ENCODE measurements around the gene TUBGCP3. TPM values are rescaled to one million over a fixed set of nuclear protein-coding genes. Genes with fewer than 3 reads are reported as not detected.

The TUBGCP3 gene
- total RNA-seq, 1 donor from 2014 or later: 17.2 TPM

DNA sequence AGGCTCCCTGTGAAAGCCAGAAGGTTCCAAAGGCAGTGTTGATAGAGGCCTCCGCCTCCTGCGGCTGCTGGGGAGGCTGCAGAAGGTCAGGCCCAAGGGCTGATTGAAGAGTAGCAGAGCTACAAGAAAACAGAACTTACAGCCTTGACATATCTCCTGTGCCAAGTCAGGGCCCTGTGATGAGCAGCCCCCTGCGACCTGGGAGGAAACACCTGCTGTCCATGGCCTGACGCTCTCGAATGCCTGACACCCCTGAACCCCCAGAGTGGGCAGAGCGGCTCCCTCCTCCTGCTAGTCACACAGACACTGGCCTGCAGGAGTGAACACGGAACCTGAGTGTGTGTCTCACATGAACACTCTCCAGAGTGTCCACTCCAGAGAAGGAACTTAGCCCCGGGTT lies 38.2 kb upstream of the TUBGCP3 start:
- no peak overlapping the region for H3K9ac ChIP-seq (ENCODE audit: low read depth in 1 of 3, low read length in 3 of 3)
- H3K4me3 ChIP-seq (ENCODE audit: low read length in 3 of 3): no peak overlapping the region
- no peaks in the 10 kb centered on the region for H3K36me3 ChIP-seq (ENCODE audit: control insufficient read depth in 3 of 3, insufficient read depth in 3 of 3, low read length in 3 of 3)
- H3K27ac ChIP-seq (ENCODE audit: low read depth, low read length): no peak overlapping the region
- no peaks in the 10 kb centered on the region for H3K4me1 ChIP-seq (ENCODE audit: control insufficient read depth in 3 of 3, insufficient read depth in 3 of 3, low read length in 3 of 3)
- H3K27me3 ChIP-seq (ENCODE audit: control insufficient read depth in 3 of 3, insufficient read depth in 3 of 3, low read length in 3 of 3): peaks cover 4 to 19% (median 18%) of the 10 kb centered on the region in 3 donors
- no peaks in the 10 kb centered on the region for H3K9me3 ChIP-seq (ENCODE audit: control insufficient read depth in 3 of 3, low read length in 3 of 3)

GRCh38 chr13:112625698-112626097 lies 37.7 kb upstream of the TUBGCP3 start:
- Histone ChIP-seq H3K4me1 (ENCODE audit: control insufficient read depth in 3 of 3, insufficient read depth in 3 of 3, low read length in 3 of 3) (no peaks in the 10 kb centered on the region), H3K27me3 (ENCODE audit: control insufficient read depth in 3 of 3, insufficient read depth in 3 of 3, low read length in 3 of 3) (peaks cover 4 to 19% (median 18%) of the 10 kb centered on the region in 3 donors), H3K27ac (ENCODE audit: low read depth, low read length) (no peak overlapping the region), H3K36me3 (ENCODE audit: control insufficient read depth in 3 of 3, insufficient read depth in 3 of 3, low read length in 3 of 3) (no peaks in the 10 kb centered on the region), H3K4me3 (ENCODE audit: low read length in 3 of 3) (no peak overlapping the region), H3K9me3 (ENCODE audit: control insufficient read depth in 3 of 3, low read length in 3 of 3) (no peaks in the 10 kb centered on the region), H3K9ac (ENCODE audit: low read depth in 1 of 3, low read length in 3 of 3) (no peak overlapping the region)

DNA sequence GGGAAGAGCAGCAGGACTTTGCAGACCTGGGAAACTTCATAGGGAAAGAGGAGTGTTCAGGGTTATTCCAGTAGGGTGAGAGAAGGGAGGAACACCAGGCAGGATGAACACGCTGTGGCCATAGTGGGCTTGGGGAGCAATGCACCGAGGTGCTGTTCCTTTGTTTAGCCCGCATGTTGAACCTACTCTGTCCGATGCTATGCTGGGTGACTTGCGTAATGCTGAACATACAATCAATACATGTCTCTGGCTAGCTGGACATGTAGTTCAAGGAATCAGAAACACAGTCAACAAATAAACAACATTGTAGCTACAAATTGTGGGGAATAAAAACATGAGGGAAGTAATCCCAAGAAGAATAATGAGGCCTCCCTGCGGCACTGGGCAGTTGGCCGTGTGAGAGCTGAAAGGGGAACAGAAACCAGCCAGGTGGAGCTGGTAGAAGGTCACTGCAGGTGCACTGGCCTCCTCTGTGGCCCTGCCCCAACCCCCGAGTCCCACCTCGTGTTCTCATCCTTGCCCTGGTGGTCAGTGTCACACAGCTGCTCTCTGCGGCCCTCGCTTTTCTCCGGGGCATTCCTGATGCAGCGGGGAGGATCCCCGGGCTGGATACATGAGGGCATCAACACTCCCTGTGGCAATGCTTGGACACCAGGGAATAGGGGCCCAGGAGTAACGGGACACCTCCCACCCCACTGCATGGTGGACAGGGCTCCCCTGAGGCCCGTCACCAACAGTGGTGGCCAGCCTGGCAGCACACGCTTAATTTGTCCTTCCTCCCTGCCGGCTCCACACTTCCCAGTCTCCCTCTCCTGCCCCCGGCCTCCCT lies 36.9 kb upstream of the TUBGCP3 start:
- H3K9ac ChIP-seq (ENCODE audit: low read depth in 1 of 3, low read length in 3 of 3): no peak overlapping the region
- H3K27ac ChIP-seq (ENCODE audit: low read depth, low read length): no peak overlapping the region
- H3K27me3 ChIP-seq (ENCODE audit: control insufficient read depth in 3 of 3, insufficient read depth in 3 of 3, low read length in 3 of 3): peaks cover 8 to 20% (median 19%) of the 10 kb centered on the region in 3 donors
- H3K4me1 ChIP-seq (ENCODE audit: control insufficient read depth in 3 of 3, insufficient read depth in 3 of 3, low read length in 3 of 3): no peaks in the 10 kb centered on the region
- no peak overlapping the region for H3K4me3 ChIP-seq (ENCODE audit: low read length in 3 of 3)
- H3K36me3 ChIP-seq (ENCODE audit: control insufficient read depth in 3 of 3, insufficient read depth in 3 of 3, low read length in 3 of 3): no peaks in the 10 kb centered on the region
- H3K9me3 ChIP-seq (ENCODE audit: control insufficient read depth in 3 of 3, low read length in 3 of 3): no peaks in the 10 kb centered on the region

DNA sequence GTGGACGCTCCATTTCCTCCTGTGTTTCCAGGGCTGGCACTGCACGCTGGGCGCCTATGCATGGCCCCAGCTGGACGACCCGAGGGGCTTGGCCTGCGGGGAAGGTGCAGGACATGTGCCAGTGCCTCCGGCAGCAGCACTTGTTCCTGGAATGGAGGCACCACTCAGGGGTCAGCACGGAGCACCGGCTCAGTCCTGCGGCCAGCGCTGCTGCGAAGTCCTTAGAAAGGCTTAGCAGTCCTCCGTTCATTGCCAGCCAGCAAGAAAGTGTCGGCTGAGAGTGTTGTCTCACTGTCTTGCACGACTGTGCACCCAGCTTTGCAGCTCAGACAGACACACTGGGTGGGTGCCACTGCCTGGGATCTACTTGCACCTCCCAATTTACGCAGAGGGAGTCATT lies 36.1 kb upstream of the TUBGCP3 start:
- Histone ChIP-seq H3K4me1 (ENCODE audit: control insufficient read depth in 3 of 3, insufficient read depth in 3 of 3, low read length in 3 of 3) (no peaks in the 10 kb centered on the region), H3K9ac (ENCODE audit: low read depth in 1 of 3, low read length in 3 of 3) (no peak overlapping the region), H3K4me3 (ENCODE audit: low read length in 3 of 3) (no peak overlapping the region), H3K9me3 (ENCODE audit: control insufficient read depth in 3 of 3, low read length in 3 of 3) (no peaks in the 10 kb centered on the region), H3K36me3 (ENCODE audit: control insufficient read depth in 3 of 3, insufficient read depth in 3 of 3, low read length in 3 of 3) (no peaks in the 10 kb centered on the region), H3K27ac (ENCODE audit: low read depth, low read length) (no peak overlapping the region), H3K27me3 (ENCODE audit: control insufficient read depth in 3 of 3, insufficient read depth in 3 of 3, low read length in 3 of 3) (peaks cover 8 to 20% (median 19%) of the 10 kb centered on the region in 3 donors)

DNA sequence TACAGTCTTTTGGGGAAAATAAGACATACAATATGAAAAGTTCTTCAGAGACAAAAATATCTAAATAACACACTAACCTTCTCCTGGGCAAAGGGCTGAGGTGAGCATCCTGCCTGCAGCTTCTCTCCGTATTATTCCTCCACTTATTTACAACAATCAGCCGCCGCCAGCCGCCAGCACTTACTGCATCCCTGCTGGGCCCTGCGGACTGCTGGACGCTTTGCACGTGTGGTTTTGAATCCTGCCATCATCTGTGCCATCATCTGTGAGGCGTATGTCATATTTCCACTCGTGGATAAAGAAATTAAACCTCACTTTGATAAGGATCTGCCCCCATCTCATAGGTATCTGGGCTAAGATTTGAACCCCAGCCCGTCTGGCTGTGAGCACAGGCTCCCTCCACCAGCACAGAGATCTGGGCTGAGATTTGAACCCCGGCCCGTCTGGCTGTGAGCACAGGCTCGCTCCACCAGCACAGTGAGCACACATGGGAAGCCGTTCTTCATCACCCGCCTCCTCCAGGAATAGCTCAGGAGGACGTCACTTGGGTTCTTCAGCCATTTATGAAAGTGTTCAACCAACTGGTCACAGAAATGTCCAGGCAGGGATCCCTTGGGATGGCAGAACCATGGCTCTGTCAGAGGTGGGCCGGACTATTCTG lies 35.2 kb upstream of the TUBGCP3 start:
- no peaks in the 10 kb centered on the region for H3K9me3 ChIP-seq (ENCODE audit: control insufficient read depth in 3 of 3, low read length in 3 of 3)
- H3K4me1 ChIP-seq (ENCODE audit: control insufficient read depth in 3 of 3, insufficient read depth in 3 of 3, low read length in 3 of 3): no peaks in the 10 kb centered on the region
- no peak overlapping the region for H3K27ac ChIP-seq (ENCODE audit: low read depth, low read length)
- no peaks in the 10 kb centered on the region for H3K36me3 ChIP-seq (ENCODE audit: control insufficient read depth in 3 of 3, insufficient read depth in 3 of 3, low read length in 3 of 3)
- no peak overlapping the region for H3K9ac ChIP-seq (ENCODE audit: low read depth in 1 of 3, low read length in 3 of 3)
- H3K27me3 ChIP-seq (ENCODE audit: control insufficient read depth in 3 of 3, insufficient read depth in 3 of 3, low read length in 3 of 3): peaks cover 8 to 22% (median 19%) of the 10 kb centered on the region in 3 donors
- H3K4me3 ChIP-seq (ENCODE audit: low read length in 3 of 3): no peak overlapping the region

DNA sequence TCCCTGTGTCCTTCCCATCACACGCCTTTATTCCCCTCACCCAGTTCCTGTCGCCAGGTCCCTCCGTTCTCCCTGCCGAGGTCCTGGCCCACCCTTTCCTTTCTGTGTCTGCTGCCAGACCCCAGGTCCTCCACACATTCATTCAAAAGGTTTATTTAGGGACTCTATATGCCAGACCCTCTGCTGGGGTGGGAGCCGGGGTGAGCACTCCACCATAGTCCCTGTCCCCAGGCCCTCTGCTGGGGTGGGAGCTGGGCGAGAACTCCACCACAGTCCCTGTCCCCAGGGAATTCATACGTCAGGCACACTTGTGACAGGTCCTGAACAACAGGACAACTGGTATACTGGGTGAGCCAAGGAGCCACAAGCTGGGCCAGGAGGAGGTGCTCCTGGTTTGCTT lies 34.4 kb upstream of the TUBGCP3 start:
- Histone ChIP-seq H3K36me3 (ENCODE audit: control insufficient read depth in 3 of 3, insufficient read depth in 3 of 3, low read length in 3 of 3) (no peaks in the 10 kb centered on the region), H3K27ac (ENCODE audit: low read depth, low read length) (no peak overlapping the region), H3K4me1 (ENCODE audit: control insufficient read depth in 3 of 3, insufficient read depth in 3 of 3, low read length in 3 of 3) (no peaks in the 10 kb centered on the region), H3K27me3 (ENCODE audit: control insufficient read depth in 3 of 3, insufficient read depth in 3 of 3, low read length in 3 of 3) (peaks cover 8 to 27% (median 22%) of the 10 kb centered on the region in 3 donors), H3K9ac (ENCODE audit: low read depth in 1 of 3, low read length in 3 of 3) (no peak overlapping the region), H3K4me3 (ENCODE audit: low read length in 3 of 3) (no peak overlapping the region), H3K9me3 (ENCODE audit: control insufficient read depth in 3 of 3, low read length in 3 of 3) (no peaks in the 10 kb centered on the region)

DNA sequence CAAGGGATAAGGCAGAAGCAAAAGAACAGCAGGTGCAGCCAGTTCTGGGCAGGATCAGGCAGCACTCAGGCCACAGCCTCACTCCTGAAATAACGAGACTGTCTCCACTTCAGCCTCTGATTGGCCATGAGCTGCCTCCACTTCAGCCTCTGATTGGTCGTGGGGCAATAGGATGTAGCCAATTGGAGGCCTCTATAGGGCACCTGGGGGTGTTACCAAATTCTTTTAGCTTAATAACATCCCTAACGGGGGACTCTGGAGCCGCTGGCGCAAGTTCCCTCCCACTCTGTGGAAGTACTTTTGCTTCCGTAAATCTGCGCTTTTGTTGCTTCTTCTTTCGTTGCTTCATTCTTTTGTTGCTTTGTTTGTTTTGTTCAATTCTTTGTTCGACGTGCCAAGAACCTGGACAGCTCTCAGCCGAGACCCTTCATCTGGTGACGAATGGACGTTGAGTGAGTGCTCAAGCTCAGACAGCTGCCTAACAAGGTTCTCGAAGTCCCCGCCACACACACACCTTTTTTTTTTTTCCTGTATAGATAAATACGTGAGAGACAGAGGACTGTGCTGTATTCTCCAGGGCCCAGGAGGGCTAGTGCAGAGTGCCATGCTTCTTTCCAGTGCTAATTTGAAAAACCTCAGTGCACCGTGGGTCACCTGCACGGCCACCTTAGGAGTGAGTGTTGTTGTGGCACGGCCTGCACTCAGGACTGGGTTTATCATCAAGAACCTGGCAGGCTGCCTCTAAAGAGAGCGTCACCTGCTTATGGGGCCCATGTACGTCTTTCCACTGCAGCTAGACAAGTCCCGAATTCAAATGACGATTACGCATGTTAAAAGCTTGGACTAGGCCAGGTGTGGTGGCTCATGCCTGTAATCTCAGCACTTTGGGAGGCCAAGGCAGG lies 32.0 kb upstream of the TUBGCP3 start:
- no peak overlapping the region for H3K9ac ChIP-seq (ENCODE audit: low read depth in 1 of 3, low read length in 3 of 3)
- no peaks in the 10 kb centered on the region for H3K36me3 ChIP-seq (ENCODE audit: control insufficient read depth in 3 of 3, insufficient read depth in 3 of 3, low read length in 3 of 3)
- H3K9me3 ChIP-seq (ENCODE audit: control insufficient read depth in 3 of 3, low read length in 3 of 3): no peaks in the 10 kb centered on the region
- H3K27ac ChIP-seq (ENCODE audit: low read depth, low read length): no peak overlapping the region
- H3K4me3 ChIP-seq (ENCODE audit: low read length in 3 of 3): no peak overlapping the region
- peaks cover 4 to 28% (median 24%) of the 10 kb centered on the region in 3 donors for H3K27me3 ChIP-seq (ENCODE audit: control insufficient read depth in 3 of 3, insufficient read depth in 3 of 3, low read length in 3 of 3)
- no peaks in the 10 kb centered on the region for H3K4me1 ChIP-seq (ENCODE audit: control insufficient read depth in 3 of 3, insufficient read depth in 3 of 3, low read length in 3 of 3)

DNA sequence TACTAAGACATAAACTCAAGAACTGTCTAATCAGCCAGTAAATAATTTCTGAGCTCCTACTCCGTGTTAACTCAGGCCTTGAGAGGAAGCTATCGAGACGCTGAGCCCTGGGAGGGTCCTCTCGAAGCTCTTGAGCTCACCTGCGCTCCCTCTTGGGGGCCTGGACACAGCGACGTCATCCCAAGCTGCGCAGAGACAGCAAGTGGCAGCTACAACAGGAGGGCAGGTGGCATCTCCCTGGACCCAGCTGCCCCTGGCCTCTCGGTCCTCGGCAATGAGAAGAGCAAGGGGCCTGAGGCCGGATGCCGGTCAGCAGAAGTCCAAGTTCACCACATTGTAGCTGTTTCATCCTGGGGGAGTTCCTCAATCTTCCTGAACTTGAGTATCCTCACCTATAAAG lies 30.5 kb upstream of the TUBGCP3 start:
- H3K27ac ChIP-seq (ENCODE audit: low read depth, low read length): no peak overlapping the region
- peaks cover 4 to 28% (median 18%) of the 10 kb centered on the region in 3 donors for H3K27me3 ChIP-seq (ENCODE audit: control insufficient read depth in 3 of 3, insufficient read depth in 3 of 3, low read length in 3 of 3)
- H3K4me3 ChIP-seq (ENCODE audit: low read length in 3 of 3): no peak overlapping the region
- no peak overlapping the region for H3K9ac ChIP-seq (ENCODE audit: low read depth in 1 of 3, low read length in 3 of 3)
- H3K4me1 ChIP-seq (ENCODE audit: control insufficient read depth in 3 of 3, insufficient read depth in 3 of 3, low read length in 3 of 3): no peaks in the 10 kb centered on the region
- H3K36me3 ChIP-seq (ENCODE audit: control insufficient read depth in 3 of 3, insufficient read depth in 3 of 3, low read length in 3 of 3): no peaks in the 10 kb centered on the region
- H3K9me3 ChIP-seq (ENCODE audit: control insufficient read depth in 3 of 3, low read length in 3 of 3): no peaks in the 10 kb centered on the region

DNA sequence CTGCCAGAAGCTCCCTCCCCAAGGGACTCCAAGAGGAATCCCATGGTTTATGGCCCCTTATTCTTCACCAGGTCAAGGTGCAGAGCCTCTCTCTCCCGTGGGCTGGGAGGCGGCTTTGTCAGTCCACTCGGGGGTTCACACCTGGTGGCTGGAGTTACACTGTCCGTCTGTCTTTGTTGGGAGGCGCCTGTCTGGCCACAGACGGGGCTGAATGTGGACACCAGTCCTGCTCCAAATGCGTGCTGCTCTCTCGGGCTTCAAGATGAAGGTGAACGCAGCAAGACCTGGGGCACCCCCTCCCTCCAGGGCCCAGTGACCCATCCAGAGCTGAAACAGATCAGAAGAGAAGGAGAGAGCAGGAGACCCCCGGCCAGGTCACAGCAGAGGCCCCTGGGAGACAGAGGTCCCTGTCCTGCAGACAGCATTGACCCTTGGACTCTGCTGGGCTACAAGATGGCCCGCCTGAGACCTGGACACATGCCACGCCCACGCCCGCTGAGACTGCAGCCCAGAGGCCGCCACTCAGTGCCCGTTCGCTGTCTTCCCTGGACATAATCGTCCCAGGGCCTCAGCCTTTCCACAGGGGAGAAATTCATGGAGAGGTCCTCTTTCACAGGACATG lies 29.9 kb upstream of the TUBGCP3 start:
- H3K4me3 ChIP-seq (ENCODE audit: low read length in 3 of 3): no peak overlapping the region
- H3K36me3 ChIP-seq (ENCODE audit: control insufficient read depth in 3 of 3, insufficient read depth in 3 of 3, low read length in 3 of 3): no peaks in the 10 kb centered on the region
- H3K9me3 ChIP-seq (ENCODE audit: control insufficient read depth in 3 of 3, low read length in 3 of 3): no peaks in the 10 kb centered on the region
- H3K9ac ChIP-seq (ENCODE audit: low read depth in 1 of 3, low read length in 3 of 3): no peak overlapping the region
- no peaks in the 10 kb centered on the region for H3K4me1 ChIP-seq (ENCODE audit: control insufficient read depth in 3 of 3, insufficient read depth in 3 of 3, low read length in 3 of 3)
- peaks cover 4 to 26% (median 13%) of the 10 kb centered on the region in 3 donors for H3K27me3 ChIP-seq (ENCODE audit: control insufficient read depth in 3 of 3, insufficient read depth in 3 of 3, low read length in 3 of 3)
- H3K27ac ChIP-seq (ENCODE audit: low read depth, low read length): no peak overlapping the region
